ENCODE measurements around the gene PTS. TPM values are rescaled to one million over a fixed set of nuclear protein-coding genes. Genes with fewer than 3 reads are reported as not detected.

PTS gene
- total RNA-seq, 2 donors from 2014 or later = 20.1 to 25.7 TPM

DNA sequence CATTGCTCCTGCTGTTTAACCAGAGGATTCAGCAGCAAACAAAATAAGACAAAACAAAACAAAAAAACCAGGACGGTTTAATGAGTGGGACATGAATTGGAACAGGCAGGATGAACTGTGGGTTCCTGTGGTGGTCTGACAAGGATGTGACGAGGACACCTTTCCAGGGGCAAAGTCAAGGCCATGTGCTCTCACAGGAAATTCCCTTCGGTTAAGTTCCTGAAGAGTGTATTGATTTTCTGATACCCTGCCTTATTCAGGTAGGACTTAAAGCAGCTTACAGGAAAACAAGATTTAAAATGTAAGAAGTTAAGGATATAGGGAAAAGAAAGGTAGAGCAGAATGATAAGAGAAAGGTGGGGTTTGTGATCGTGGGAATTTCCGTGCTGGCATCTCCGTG, 42.9 kb downstream of the PTS start:
- Histone ChIP-seq H3K27me3 (no peaks in the 10 kb centered on the region), H3K9me3 (no peaks in the 10 kb centered on the region), H3K4me3 (no peak overlapping the region), H3K27ac (peak overlapping the region in 1 of 4 donors; percentile 10), H3K4me1 (peaks cover 9% of the 10 kb centered on the region), H3K36me3 (replicated peaks in 1 of 2; ENCODE audit: insufficient read depth in 1 of 2, low read depth in 2 of 2) (no peaks in the 10 kb centered on the region)
- WGBS, 2 donors = 25 to 32% methylated on average over 6 of the region's 6 CpGs
- no peak for ATAC-seq
- TF ChIP-seq, protein P1, sequence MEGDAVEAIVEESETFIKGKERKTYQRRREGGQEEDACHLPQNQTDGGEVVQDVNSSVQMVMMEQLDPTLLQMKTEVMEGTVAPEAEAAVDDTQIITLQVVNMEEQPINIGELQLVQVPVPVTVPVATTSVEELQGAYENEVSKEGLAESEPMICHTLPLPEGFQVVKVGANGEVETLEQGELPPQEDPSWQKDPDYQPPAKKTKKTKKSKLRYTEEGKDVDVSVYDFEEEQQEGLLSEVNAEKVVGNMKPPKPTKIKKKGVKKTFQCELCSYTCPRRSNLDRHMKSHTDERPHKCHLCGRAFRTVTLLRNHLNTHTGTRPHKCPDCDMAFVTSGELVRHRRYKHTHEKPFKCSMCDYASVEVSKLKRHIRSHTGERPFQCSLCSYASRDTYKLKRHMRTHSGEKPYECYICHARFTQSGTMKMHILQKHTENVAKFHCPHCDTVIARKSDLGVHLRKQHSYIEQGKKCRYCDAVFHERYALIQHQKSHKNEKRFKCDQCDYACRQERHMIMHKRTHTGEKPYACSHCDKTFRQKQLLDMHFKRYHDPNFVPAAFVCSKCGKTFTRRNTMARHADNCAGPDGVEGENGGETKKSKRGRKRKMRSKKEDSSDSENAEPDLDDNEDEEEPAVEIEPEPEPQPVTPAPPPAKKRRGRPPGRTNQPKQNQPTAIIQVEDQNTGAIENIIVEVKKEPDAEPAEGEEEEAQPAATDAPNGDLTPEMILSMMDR (IDR thresholded peaks at IDR 0.05) = no peak
- no peak for TF ChIP-seq POLR2A (IDR thresholded peaks at IDR 0.05)
- intact Hi-C loops (cut with DNase I) = no loop called here
- DNase-seq = no peak

GRCh38 chr11:112270551-112271180, 44.4 kb downstream of the PTS start:
- DNase-seq (peak in 2 of 4 donors; percentile 25 to 44), ATAC-seq (peak; percentile 57)
- TF ChIP-seq, protein P1 (IDR thresholded peaks at IDR 0.05) = no peak
- peak in 1 of 3 donors; percentile 41 for TF ChIP-seq POLR2A (IDR thresholded peaks at IDR 0.05)
- WGBS, 2 donors = 54 to 57% methylated on average over 12 of the region's 12 CpGs
- Histone ChIP-seq H3K9me3 (no peaks in the 10 kb centered on the region), H3K4me3 (no peak overlapping the region), H3K27me3 (no peaks in the 10 kb centered on the region), H3K36me3 (replicated peaks in 1 of 2; ENCODE audit: insufficient read depth in 1 of 2, low read depth in 2 of 2) (no peaks in the 10 kb centered on the region), H3K27ac (peak overlapping the region in 2 of 4 donors; percentile 46 to 63), H3K4me1 (peaks cover 9% of the 10 kb centered on the region)
- intact Hi-C loops (cut with DNase I) = loop anchor here (10.0 kb wide), 1 partner anchor 156 kb away; no protein-coding TSS in a partner anchor

DNA sequence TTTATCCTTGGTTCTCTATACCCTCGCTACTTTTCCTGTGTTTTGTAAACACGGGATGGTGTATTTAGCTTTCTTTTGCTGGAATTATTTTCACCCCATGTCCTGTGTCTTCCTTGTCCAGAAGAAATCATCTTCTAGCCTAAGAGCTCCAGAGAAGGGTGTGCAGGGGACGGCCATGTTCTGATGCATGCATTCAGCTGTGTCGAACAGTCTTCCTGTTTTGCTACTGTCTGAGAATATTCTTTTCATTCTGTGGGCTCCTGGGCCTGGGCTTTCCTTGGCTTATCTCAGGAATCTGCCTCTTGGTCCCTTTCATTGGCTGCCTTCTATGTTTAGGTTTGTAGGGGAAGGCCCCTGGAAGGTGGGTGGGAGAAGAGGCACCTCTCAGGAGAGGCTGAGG, 45.0 kb downstream of the PTS start:
- TF ChIP-seq POLR2A (IDR thresholded peaks at IDR 0.05) = no peak
- TF ChIP-seq, protein P1 (IDR thresholded peaks at IDR 0.05) = no peak
- no peak for ATAC-seq
- Histone ChIP-seq H3K9me3 (no peaks in the 10 kb centered on the region), H3K27ac (peak overlapping the region in 2 of 4 donors; percentile 46 to 63), H3K4me1 (peaks cover 9% of the 10 kb centered on the region), H3K36me3 (replicated peaks in 1 of 2; ENCODE audit: insufficient read depth in 1 of 2, low read depth in 2 of 2) (no peaks in the 10 kb centered on the region), H3K27me3 (no peaks in the 10 kb centered on the region), H3K4me3 (no peak overlapping the region)
- intact Hi-C loops (cut with DNase I) = loop anchor here (10.0 kb wide), 1 partner anchor 156 kb away; no protein-coding TSS in a partner anchor
- DNase-seq = no peak
- WGBS, 2 donors = 89 to 90% methylated on average over 4 of the region's 4 CpGs

GRCh38 chr11:112273066-112273465, 46.8 kb downstream of the PTS start:
- TF ChIP-seq, protein P1 (IDR thresholded peaks at IDR 0.05) = no peak
- no peak for TF ChIP-seq POLR2A (IDR thresholded peaks at IDR 0.05)
- DNase-seq (no peak), ATAC-seq (no peak)
- Histone ChIP-seq H3K27me3 (no peaks in the 10 kb centered on the region), H3K9me3 (no peaks in the 10 kb centered on the region), H3K4me3 (no peak overlapping the region), H3K4me1 (peaks cover 9% of the 10 kb centered on the region), H3K36me3 (replicated peaks in 1 of 2; ENCODE audit: insufficient read depth in 1 of 2, low read depth in 2 of 2) (no peaks in the 10 kb centered on the region), H3K27ac (no peak overlapping the region)
- 82 to 93% methylated on average over 1 of the region's 1 CpG for WGBS, 2 donors
- intact Hi-C loops (cut with DNase I) = loop anchor here (10.0 kb wide), 1 partner anchor 158 kb away; no protein-coding TSS in a partner anchor
